GM12878 (cell line): ENCODE measurements around the gene CFAP20. TPM values are rescaled to one million over a fixed set of nuclear protein-coding genes. Genes with fewer than 3 reads are reported as not detected.
A peak's percentile ranks its signal among the peaks of the same experiment; 100 is the strongest.

Source experiments
- CHD1 ChIP-seq: IDR thresholded peaks from 2 replicates; pipeline ENCODE4 v1.6.1; 2012; ENCODE audit warnings: low read depth, low read length, improper control_type of control experiment
- CHD4 ChIP-seq: fragments of 200-600 bp; sonication (generic); IDR thresholded peaks from 2 replicates; pipeline ENCODE4 v1.6.1; 2016; ENCODE audit warnings: mild to moderate bottlenecking
- EED ChIP-seq: sonication (generic); IDR thresholded peaks from 2 replicates; pipeline ENCODE4 v1.6.1; 2016; ENCODE audit warnings: antibody characterized with exemption, low read depth
- EGR1 ChIP-seq, 2 experiments: IDR thresholded peaks; 1 replicate in 1 of 2; 2 replicates in 1 of 2; pipeline ENCODE4 v1.6.1; 2011 to 2012; ENCODE audit warnings: low read depth in 2 of 2, low read length in 2 of 2, borderline replicate concordance in 1 of 2, mild to moderate bottlenecking in 1 of 2, moderate library complexity in 1 of 2
- EZH2 ChIP-seq: IDR thresholded peaks from 2 replicates; pipeline ENCODE4 v1.6.1; 2012; ENCODE audit warnings: low read depth, mild to moderate bottlenecking, control low read depth, inconsistent platforms, low read length, borderline replicate concordance; ENCODE audit not compliant: control insufficient read depth
- HDGF ChIP-seq: fragments of 450-650 bp; IDR thresholded peaks from 2 replicates; pipeline ENCODE4 v1.6.1; 2016; ENCODE audit warnings: antibody characterized with exemption
- HSF1 ChIP-seq: fragments of 150-350 bp; IDR thresholded peaks from 2 replicates; pipeline ENCODE4 v1.6.1; 2014; ENCODE audit warnings: mild to moderate bottlenecking, low read depth, low read length
- IKZF2 ChIP-seq, 2 experiments: fragments of 450-650 bp; IDR thresholded peaks; 2 replicates each; pipeline ENCODE4 v1.6.1; 2017; ENCODE audit warnings: mild to moderate bottlenecking in 2 of 2, moderate library complexity in 2 of 2
- IRF3 ChIP-seq: fragments of 450-650 bp; IDR thresholded peaks from 2 replicates; pipeline ENCODE4 v1.6.1; 2014; ENCODE audit warnings: mild to moderate bottlenecking
- NR2C2 ChIP-seq: IDR thresholded peaks from 2 replicates; pipeline ENCODE4 v1.6.1; 2011; ENCODE audit warnings: borderline replicate concordance, low read depth; ENCODE audit not compliant: control insufficient read depth, insufficient read length
- PML ChIP-seq: IDR thresholded peaks from 2 replicates; pipeline ENCODE4 v1.6.1; 2012; ENCODE audit warnings: low read length, inconsistent platforms
- POLR2AphosphoS5 ChIP-seq: IDR thresholded peaks from 2 replicates; pipeline ENCODE4 v1.6.1; 2011; ENCODE audit warnings: mild to moderate bottlenecking, low read length, inconsistent platforms
- RELA ChIP-seq: fragments of 450-650 bp; IDR thresholded peaks from 2 replicates; pipeline ENCODE4 v1.8.0; 2014; ENCODE audit warnings: borderline replicate concordance; ENCODE audit not compliant: partially characterized antibody
- RELB ChIP-seq: fragments of 450-650 bp; IDR thresholded peaks from 2 replicates; pipeline ENCODE4 v1.6.1; 2017; ENCODE audit warnings: low read depth, mild to moderate bottlenecking, moderate library complexity
- SPI1 ChIP-seq: IDR thresholded peaks from 2 replicates; pipeline ENCODE4 v1.6.1; 2011; ENCODE audit warnings: low read depth, mild to moderate bottlenecking, low read length, moderate library complexity, borderline replicate concordance; ENCODE audit not compliant: insufficient read depth
- STAT1 ChIP-seq: fragments of 450-650 bp; conservative IDR thresholded peaks from 2 replicates; pipeline ENCODE4 v1.6.1; 2014; ENCODE audit warnings: antibody characterized with exemption, mild to moderate bottlenecking
- USF1 ChIP-seq: IDR thresholded peaks from 2 replicates; pipeline ENCODE4 v1.6.1; 2011; ENCODE audit warnings: borderline replicate concordance, low read depth, mild to moderate bottlenecking, moderate library complexity, mixed read lengths, low read length; ENCODE audit not compliant: insufficient read depth; ENCODE audit errors: extremely low read length
- USF2 ChIP-seq: IDR thresholded peaks from 2 replicates; pipeline ENCODE4 v1.6.1; 2011; ENCODE audit warnings: low read depth, low read length, improper control_type of control experiment, borderline replicate concordance
- YBX1 ChIP-seq: fragments of 450-650 bp; IDR thresholded peaks from 2 replicates; pipeline ENCODE4 v1.6.1; 2016; ENCODE audit warnings: antibody characterized with exemption
- ZNF622 ChIP-seq: fragments of 450-650 bp; IDR thresholded peaks from 2 replicates; pipeline ENCODE4 v1.6.1; 2017; ENCODE audit warnings: mild to moderate bottlenecking, inconsistent platforms
- polyA plus RNA-seq, 11 experiments: library from polyadenylated mRNA; depleted of rRNA in 4 of 11; unstranded in 6 of 11; stranded (reverse) in 5 of 11; fragments of >200 nt; fragmentation: Nextera tagmentation in 4 of 11; fragmentation: Illumina TruSeq in 1 of 11; extraction: Ambion mirVana in 4 of 11; extraction: Trizol in 1 of 11; gene quantifications; 1 replicate in 1 of 11; 2 replicates in 10 of 11; pipeline versions ENCODE4 v1.2.1 to v1.2.3, GENCODE V29; 2011 to 2016; ENCODE audit warnings: inconsistent platforms in 2 of 11, missing spikeins in 2 of 11, low read depth in 1 of 11
- total RNA-seq, 4 experiments: library from RNA; depleted of rRNA in 3 of 4; stranded (reverse); fragments of >200 nt in 3 of 4; fragmentation: Illumina TruSeq in 1 of 4; extraction: Trizol in 1 of 4; gene quantifications; 2 replicates each; pipeline versions ENCODE4 v1.2.1 to v1.2.3, GENCODE V29; 2013 to 2021

Gene CFAP20
- total and polyA plus RNA-seq, 10 of the 15 experiments (the other 5 are each of a cell fraction or from before 2014, with no cell fraction given) = 10.9 to 61.7 (median 46.2) TPM

DNA sequence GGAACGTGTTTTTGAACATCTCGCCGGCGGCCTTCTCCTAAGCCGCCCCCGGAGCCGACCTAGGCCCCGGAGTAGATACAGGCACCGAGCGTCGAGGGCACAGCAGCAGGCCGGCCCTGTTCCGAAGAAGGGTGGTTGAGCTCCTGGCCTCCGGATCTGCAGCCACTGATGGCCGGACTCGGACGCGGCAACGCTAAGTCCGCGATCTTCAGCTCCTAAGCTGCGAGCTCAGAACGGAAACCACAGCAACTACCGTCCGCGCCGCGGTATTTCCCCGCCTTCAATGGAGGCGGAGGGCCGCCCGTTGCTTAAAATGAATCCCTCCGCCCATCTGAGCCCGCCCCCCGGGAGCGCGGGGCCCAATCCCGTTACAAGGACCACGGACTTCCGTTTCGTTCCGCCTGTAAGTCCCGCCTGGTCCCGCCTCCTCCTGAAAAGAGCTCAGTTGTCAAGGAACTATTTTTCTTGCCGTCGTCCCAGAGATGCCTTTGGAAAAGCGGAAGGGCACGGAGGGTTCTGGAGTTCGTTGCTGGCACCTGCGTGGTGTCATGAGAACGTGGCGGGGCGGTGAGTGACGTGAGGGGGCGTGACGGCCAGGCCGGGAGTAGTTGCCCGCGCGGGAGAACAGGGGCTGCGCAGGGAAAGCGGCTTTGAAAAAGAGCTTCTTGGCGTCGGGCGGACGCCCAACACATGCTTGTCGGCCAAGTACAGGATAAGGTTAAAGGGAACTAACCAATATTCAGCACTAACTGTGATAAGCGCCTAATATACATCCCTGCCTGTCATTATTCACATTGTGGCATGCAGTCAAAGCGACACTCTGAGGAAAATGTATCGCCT, at the start of gene CFAP20 (continued):
- TF ChIP-seq SPI1 = peak; percentile 73
- peak; percentile 92 for TF ChIP-seq POLR2AphosphoS5
- TF ChIP-seq EZH2 = no peak
- TF ChIP-seq STAT1 = no peak; the same call in 1 of the 2 replicates
- no peak for TF ChIP-seq USF1
- no peak for TF ChIP-seq HSF1
- TF ChIP-seq HDGF = no peak
- peak; percentile 89 for TF ChIP-seq RELB
- no peak for TF ChIP-seq ZNF622
- no peak for TF ChIP-seq YBX1
- peak in 1 of 2 experiments; percentile 55; a peak in 2 of 3 replicates for TF ChIP-seq EGR1 (IDR thresholded peaks at IDR 0.05; ENCODE audit: borderline replicate concordance in 1 of 2, low read depth in 2 of 2, low read length in 2 of 2)
- TF ChIP-seq NR2C2 = no peak
- no peak for TF ChIP-seq CHD4
- peak; percentile 49 for TF ChIP-seq RELA
- TF ChIP-seq EED = peak; percentile 86
- no peak for TF ChIP-seq CHD1
- no peak for TF ChIP-seq USF2
- peak; percentile 87 to 92 for TF ChIP-seq IKZF2 (IDR thresholded peaks at IDR 0.05)
- TF ChIP-seq IRF3 = peak; percentile 69
- TF ChIP-seq PML = peak; percentile 75; the same call in 1 of the 2 replicates
